AG09309 (cell line): ENCODE results near the gene EMP1.

Experiments used
- DNase-seq: peaks from one replicate; pipeline ENCODE4 v3.0.0-alpha.2; 2010; ENCODE audit warnings: low read depth
- H3K4me3 ChIP-seq: 2 replicates; pipeline ENCODE4 v1.5.1; 2011; ENCODE audit warnings: mild to moderate bottlenecking, low read depth, low read length, moderate library complexity; ENCODE audit not compliant: control insufficient read depth
- CTCF ChIP-seq: IDR thresholded peaks from 2 replicates; pipeline ENCODE4 v1.5.1; 2011; ENCODE audit warnings: mild to moderate bottlenecking, low read depth, low read length, inconsistent platforms; ENCODE audit not compliant: insufficient read depth, control insufficient read depth; ENCODE audit errors: missing control alignments

EMP1 gene

GRCh38 chr12:13206560-13206897 is 10.0 kb downstream of the EMP1 start:
- H3K4me3 ChIP-seq: no peak overlapping the region
- TF ChIP-seq CTCF: no peak
- no peak for DNase-seq

GRCh38 chr12:13208533-13209435 is 12.3 kb downstream of the EMP1 start:
- DNase-seq: no peak
- TF ChIP-seq CTCF: peak; percentile 53
- H3K4me3 ChIP-seq: no peak overlapping the region

GRCh38 chr12:13209436-13210235 is 13.1 kb downstream of the EMP1 start:
- no peak for TF ChIP-seq CTCF
- no peak overlapping the region for H3K4me3 ChIP-seq
- no peak for DNase-seq

- DNase-seq: no peak
- no peak for TF ChIP-seq CTCF
- no peak overlapping the region for H3K4me3 ChIP-seq
These were observed 14.0 kb downstream of the EMP1 start for GRCh38 chr12:13210236-13211190.

DNA sequence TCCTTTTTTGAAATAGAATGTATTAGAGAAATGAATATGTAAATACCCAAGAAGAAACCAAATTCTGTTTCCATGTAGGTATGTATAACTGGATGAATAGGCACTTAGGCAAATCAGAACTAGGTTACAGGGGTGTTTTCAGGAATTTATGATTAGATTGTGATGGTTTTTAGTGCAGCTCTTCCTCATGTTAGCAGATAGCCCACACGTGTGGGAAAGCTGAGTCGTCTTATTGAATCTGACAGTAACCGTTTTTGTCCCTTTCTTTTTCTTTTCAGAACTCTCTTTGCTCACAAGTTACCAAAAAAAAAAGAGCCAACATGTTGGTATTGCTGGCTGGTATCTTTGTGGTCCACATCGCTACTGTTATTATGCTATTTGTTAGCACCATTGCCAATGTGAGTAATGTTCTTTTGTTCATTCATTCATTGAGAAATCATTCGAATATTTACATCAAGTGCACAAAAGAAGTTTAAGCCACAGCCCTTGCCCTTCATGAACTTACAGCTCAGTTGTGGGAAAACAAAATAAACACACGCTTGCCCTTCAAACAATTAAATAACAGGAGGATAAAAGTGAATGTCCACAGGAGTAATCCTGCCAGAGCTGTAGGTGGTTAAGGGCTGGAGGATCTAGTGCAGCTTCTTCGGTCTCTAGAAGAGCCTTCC is 14.8 kb downstream of the EMP1 start:
- no peak for DNase-seq
- no peak overlapping the region for H3K4me3 ChIP-seq
- TF ChIP-seq CTCF: no peak
